Measurements from ENCODE around the gene TBRG1. TPM values are rescaled to one million over a fixed set of nuclear protein-coding genes. Genes with fewer than 3 reads are reported as not detected.

The TBRG1 gene
- total and polyA plus RNA-seq, 12 donors, result 22.3 to 66.7 (median 37.2) TPM

- DNase-seq, result no peak
Observed at GRCh38 chr11:124581817-124582216, 40.8 kb upstream of the TBRG1 start.

GRCh38 chr11:124582565-124582964, 40.1 kb upstream of the TBRG1 start:
- no peaks in the 10 kb centered on the region for H3K36me3 ChIP-seq (replicated peaks in 1 of 2)
- WGBS, 4 donors, result 67 to 91% (median 83%) methylated on average over 2 of the region's 2 CpGs
- H3K9me3 ChIP-seq (replicated peaks in 1 of 3), result no peaks in the 10 kb centered on the region
- intact Hi-C loops (cut with DNase I), result loop anchor here (5.0 to 10.0 kb wide), 2 partner anchors 160 to 168 kb away; partner anchors contain the start of gene OR8B4 (in 1 of the 2)
- H3K4me1 ChIP-seq (replicated peaks in 1 of 2), result no peaks in the 10 kb centered on the region
- no peak for TF ChIP-seq POLR2A (IDR thresholded peaks at IDR 0.05)
- TF ChIP-seq, protein P1, sequence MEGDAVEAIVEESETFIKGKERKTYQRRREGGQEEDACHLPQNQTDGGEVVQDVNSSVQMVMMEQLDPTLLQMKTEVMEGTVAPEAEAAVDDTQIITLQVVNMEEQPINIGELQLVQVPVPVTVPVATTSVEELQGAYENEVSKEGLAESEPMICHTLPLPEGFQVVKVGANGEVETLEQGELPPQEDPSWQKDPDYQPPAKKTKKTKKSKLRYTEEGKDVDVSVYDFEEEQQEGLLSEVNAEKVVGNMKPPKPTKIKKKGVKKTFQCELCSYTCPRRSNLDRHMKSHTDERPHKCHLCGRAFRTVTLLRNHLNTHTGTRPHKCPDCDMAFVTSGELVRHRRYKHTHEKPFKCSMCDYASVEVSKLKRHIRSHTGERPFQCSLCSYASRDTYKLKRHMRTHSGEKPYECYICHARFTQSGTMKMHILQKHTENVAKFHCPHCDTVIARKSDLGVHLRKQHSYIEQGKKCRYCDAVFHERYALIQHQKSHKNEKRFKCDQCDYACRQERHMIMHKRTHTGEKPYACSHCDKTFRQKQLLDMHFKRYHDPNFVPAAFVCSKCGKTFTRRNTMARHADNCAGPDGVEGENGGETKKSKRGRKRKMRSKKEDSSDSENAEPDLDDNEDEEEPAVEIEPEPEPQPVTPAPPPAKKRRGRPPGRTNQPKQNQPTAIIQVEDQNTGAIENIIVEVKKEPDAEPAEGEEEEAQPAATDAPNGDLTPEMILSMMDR (IDR thresholded peaks at IDR 0.05), result no peak
- peaks cover 3% of the 10 kb centered on the region for H3K27me3 ChIP-seq
- no peak overlapping the region for H3K4me3 ChIP-seq
- DNase-seq, result no peak
- H3K27ac ChIP-seq, result no peak overlapping the region

More at GRCh38 chr11:124581817-124582216, 40.8 kb upstream of the TBRG1 start:
- H3K9me3 ChIP-seq (replicated peaks in 1 of 3), result no peaks in the 10 kb centered on the region
- H3K27ac ChIP-seq, result no peak overlapping the region
- no peaks in the 10 kb centered on the region for H3K27me3 ChIP-seq
- intact Hi-C loops (cut with DNase I), result loop anchor here (5.0 to 10.0 kb wide), 2 partner anchors 160 to 167 kb away; partner anchors contain the start of gene OR8B4 (in 1 of the 2)
- 71 to 83% (median 79%) methylated on average over 5 to 6 of the region's 6 CpGs for WGBS, 4 donors
- H3K36me3 ChIP-seq (replicated peaks in 1 of 2), result no peaks in the 10 kb centered on the region
- TF ChIP-seq, protein P1 (IDR thresholded peaks at IDR 0.05), result no peak
- TF ChIP-seq POLR2A (IDR thresholded peaks at IDR 0.05), result no peak
- no peaks in the 10 kb centered on the region for H3K4me1 ChIP-seq (replicated peaks in 1 of 2)
- H3K4me3 ChIP-seq, result no peak overlapping the region

- WGBS, 4 donors, result 79 to 83% (median 80%) methylated on average over 8 of the region's 8 CpGs
- H3K36me3 ChIP-seq (replicated peaks in 1 of 2), result no peaks in the 10 kb centered on the region
- no peaks in the 10 kb centered on the region for H3K9me3 ChIP-seq (replicated peaks in 1 of 3)
- no peak for DNase-seq
- TF ChIP-seq, protein P1 (IDR thresholded peaks at IDR 0.05), result no peak
- TF ChIP-seq POLR2A (IDR thresholded peaks at IDR 0.05), result no peak
- H3K27ac ChIP-seq, result no peak overlapping the region
- intact Hi-C loops (cut with DNase I), result loop anchor here (5.0 to 10.0 kb wide), 2 partner anchors 161 to 169 kb away; partner anchors contain the start of gene OR8B4 (in 1 of the 2)
- no peaks in the 10 kb centered on the region for H3K4me1 ChIP-seq (replicated peaks in 1 of 2)
- peaks cover 3% of the 10 kb centered on the region for H3K27me3 ChIP-seq
- H3K4me3 ChIP-seq, result no peak overlapping the region
Observed at GRCh38 chr11:124583781-124584180, 38.9 kb upstream of the TBRG1 start.

- Histone ChIP-seq H3K9me3 (replicated peaks in 1 of 3) (no peaks in the 10 kb centered on the region), H3K27ac (no peak overlapping the region), H3K4me3 (no peak overlapping the region), H3K36me3 (replicated peaks in 1 of 2) (no peaks in the 10 kb centered on the region), H3K27me3 (peaks cover 3% of the 10 kb centered on the region), H3K4me1 (replicated peaks in 1 of 2) (no peaks in the 10 kb centered on the region)
- intact Hi-C loops (cut with DNase I), result loop anchor here (5.0 to 10.0 kb wide), 2 partner anchors 163 to 170 kb away; partner anchors contain the start of gene OR8B4 (in 1 of the 2)
- no peak for TF ChIP-seq POLR2A (IDR thresholded peaks at IDR 0.05)
- TF ChIP-seq, protein P1 (IDR thresholded peaks at IDR 0.05), result no peak
- WGBS, 4 donors, result 48 to 60% (median 58%) methylated on average over 4 of the region's 4 CpGs
- no peak for DNase-seq
Observed at GRCh38 chr11:124584681-124585372, 37.8 kb upstream of the TBRG1 start.
